Activated CD8-positive, alpha-beta memory T cell treated with anti-CD3 and anti-CD28 coated beads, Interleukin-2, amount 10 ng/mL, durations not matched to agents 7 days and 5 days (primary cell): ENCODE data around the gene DNHD1. TPM values are rescaled to one million over a fixed set of nuclear protein-coding genes. Genes with fewer than 3 reads are reported as not detected.

Source experiments
- ATAC-seq: fragments of 150-1000 bp; cut with Tn5 transposase; one replicate; pipeline ENCODE4 v1.10.0; 2021; ENCODE audit warnings: moderate library complexity
- CTCF ChIA-PET: fragments of 350-600 bp; sonication (Branson Sonifier 250); formaldehyde crosslinking; loops from one replicate; lab custom pipeline; 2021; ENCODE audit warnings: antibody characterized with exemption; lab: Charles Lee
- DNase-seq: peaks from one replicate; pipeline ENCODE4 v3.0.0-alpha.2; 2020
- H3K27ac Mint-ChIP-seq: one replicate; pipeline ENCODE4 v1.8.0; 2021; ENCODE audit warnings: mild to moderate bottlenecking, mixed read lengths
- H3K27me3 Mint-ChIP-seq: one replicate; pipeline ENCODE4 v1.8.0; 2021; ENCODE audit warnings: mixed read lengths
- H3K36me3 Mint-ChIP-seq: one replicate; pipeline ENCODE4 v1.8.0; 2021; ENCODE audit warnings: mild to moderate bottlenecking, mixed read lengths
- H3K4me1 Mint-ChIP-seq: one replicate; pipeline ENCODE4 v1.8.0; 2021; ENCODE audit warnings: mixed read lengths
- H3K4me3 Mint-ChIP-seq: one replicate; pipeline ENCODE4 v1.8.0; 2021; ENCODE audit warnings: mild to moderate bottlenecking, moderate library complexity, mixed read lengths
- H3K9me3 Mint-ChIP-seq: one replicate; pipeline ENCODE4 v1.8.0; 2022; ENCODE audit warnings: low read depth, mixed read lengths
- total RNA-seq, 2 experiments: library from RNA; stranded (reverse); gene quantifications; one replicate each; pipeline ENCODE4 v1.2.3, GENCODE V29; 2021

The DNHD1 gene
- total RNA-seq, 2 experiments from 2014 or later: 17.4 to 25.3 TPM

GRCh38 chr11:6563121-6563619 lies 66.1 kb downstream of the DNHD1 start:
- no peaks in the 10 kb centered on the region for H3K9me3 Mint-ChIP-seq
- H3K4me1 Mint-ChIP-seq: no peaks in the 10 kb centered on the region
- no peak overlapping the region for H3K27ac Mint-ChIP-seq
- ATAC-seq: no peak
- H3K36me3 Mint-ChIP-seq: no peaks in the 10 kb centered on the region
- no peak for DNase-seq
- H3K27me3 Mint-ChIP-seq: no peaks in the 10 kb centered on the region
- CTCF ChIA-PET: interaction anchor here (1.2 to 3.1 kb wide), 2 partner anchors 14 to 32 kb away, joined by 3 to 10 read pairs; no protein-coding TSS in a partner anchor
- no peak overlapping the region for H3K4me3 Mint-ChIP-seq

GRCh38 chr11:6563667-6564066 lies 66.6 kb downstream of the DNHD1 start:
- ATAC-seq (no peak), DNase-seq (no peak)
- Mint-ChIP-seq H3K4me3 (no peak overlapping the region), H3K9me3 (no peaks in the 10 kb centered on the region), H3K36me3 (no peaks in the 10 kb centered on the region), H3K27me3 (no peaks in the 10 kb centered on the region), H3K27ac (no peak overlapping the region), H3K4me1 (no peaks in the 10 kb centered on the region)
- CTCF ChIA-PET: interaction anchor here (1.2 kb wide), 1 partner anchor 15 kb away, joined by 3 read pairs; no protein-coding TSS in a partner anchor

- H3K27me3 Mint-ChIP-seq: no peaks in the 10 kb centered on the region
- ATAC-seq (no peak), DNase-seq (no peak)
- H3K9me3 Mint-ChIP-seq: no peaks in the 10 kb centered on the region
- no peaks in the 10 kb centered on the region for H3K36me3 Mint-ChIP-seq
- CTCF ChIA-PET: no interaction called here
- H3K27ac Mint-ChIP-seq: no peak overlapping the region
- no peak overlapping the region for H3K4me3 Mint-ChIP-seq
- H3K4me1 Mint-ChIP-seq: no peaks in the 10 kb centered on the region
Observed at GRCh38 chr11:6565325-6565724, 68.2 kb downstream of the DNHD1 start.

- H3K36me3 Mint-ChIP-seq: no peaks in the 10 kb centered on the region
- no peaks in the 10 kb centered on the region for H3K27me3 Mint-ChIP-seq
- DNase-seq (no peak), ATAC-seq (no peak)
- no peaks in the 10 kb centered on the region for H3K9me3 Mint-ChIP-seq
- no peaks in the 10 kb centered on the region for H3K4me1 Mint-ChIP-seq
- no peak overlapping the region for H3K4me3 Mint-ChIP-seq
- CTCF ChIA-PET: no interaction called here
- no peak overlapping the region for H3K27ac Mint-ChIP-seq
Observed at GRCh38 chr11:6565988-6566703, 69.1 kb downstream of the DNHD1 start.

GRCh38 chr11:6566704-6567370 lies 69.8 kb downstream of the DNHD1 start:
- no peaks in the 10 kb centered on the region for H3K9me3 Mint-ChIP-seq
- no peak overlapping the region for H3K27ac Mint-ChIP-seq
- no peak overlapping the region for H3K4me3 Mint-ChIP-seq
- ATAC-seq (no peak), DNase-seq (no peak)
- peaks cover 2% of the 10 kb centered on the region for H3K36me3 Mint-ChIP-seq
- no peaks in the 10 kb centered on the region for H3K4me1 Mint-ChIP-seq
- no peaks in the 10 kb centered on the region for H3K27me3 Mint-ChIP-seq
- CTCF ChIA-PET: no interaction called here

- CTCF ChIA-PET: no interaction called here
- ATAC-seq: no peak
- DNase-seq: no peak
- H3K4me3 Mint-ChIP-seq: no peak overlapping the region
- H3K27ac Mint-ChIP-seq: no peak overlapping the region
- H3K36me3 Mint-ChIP-seq: peaks cover 2% of the 10 kb centered on the region
- H3K9me3 Mint-ChIP-seq: no peaks in the 10 kb centered on the region
- H3K4me1 Mint-ChIP-seq: no peaks in the 10 kb centered on the region
- no peaks in the 10 kb centered on the region for H3K27me3 Mint-ChIP-seq
Observed at GRCh38 chr11:6567371-6567745, 70.3 kb downstream of the DNHD1 start.

- DNase-seq: no peak
- no peaks in the 10 kb centered on the region for H3K27me3 Mint-ChIP-seq
- CTCF ChIA-PET: interaction anchor here (1.1 kb wide), 1 partner anchor 127 kb away, joined by 3 read pairs; no protein-coding TSS in a partner anchor
- H3K27ac Mint-ChIP-seq: no peak overlapping the region
- H3K9me3 Mint-ChIP-seq: no peaks in the 10 kb centered on the region
- no peak for ATAC-seq
- H3K4me1 Mint-ChIP-seq: no peaks in the 10 kb centered on the region
- no peak overlapping the region for H3K4me3 Mint-ChIP-seq
- peaks cover 4% of the 10 kb centered on the region for H3K36me3 Mint-ChIP-seq
Observed at GRCh38 chr11:6568191-6568918, 71.3 kb downstream of the DNHD1 start.

- H3K27ac Mint-ChIP-seq: no peak overlapping the region
Observed at GRCh38 chr11:6569706-6570105, 72.6 kb downstream of the DNHD1 start.

GRCh38 chr11:6570691-6571427 lies 73.8 kb downstream of the DNHD1 start:
- no peak for DNase-seq

More at GRCh38 chr11:6569706-6570105, 72.6 kb downstream of the DNHD1 start:
- ATAC-seq (no peak), DNase-seq (no peak)
- peaks cover 7% of the 10 kb centered on the region for H3K36me3 Mint-ChIP-seq
- CTCF ChIA-PET: interaction anchor here (1.8 kb wide), 1 partner anchor 38 kb away, joined by 4 read pairs; no protein-coding TSS in a partner anchor
- H3K4me1 Mint-ChIP-seq: no peaks in the 10 kb centered on the region
- H3K4me3 Mint-ChIP-seq: no peak overlapping the region
- H3K9me3 Mint-ChIP-seq: no peaks in the 10 kb centered on the region
- no peaks in the 10 kb centered on the region for H3K27me3 Mint-ChIP-seq

GRCh38 chr11:6571434-6572008 lies 74.4 kb downstream of the DNHD1 start:
- Mint-ChIP-seq H3K9me3 (no peaks in the 10 kb centered on the region), H3K36me3 (peaks cover 10% of the 10 kb centered on the region), H3K27me3 (no peaks in the 10 kb centered on the region), H3K4me3 (no peak overlapping the region), H3K27ac (no peak overlapping the region), H3K4me1 (peaks cover 5% of the 10 kb centered on the region)
- DNase-seq: no peak
- no peak for ATAC-seq
- CTCF ChIA-PET: interaction anchor here (1.8 kb wide), 1 partner anchor 40 kb away, joined by 4 read pairs; no protein-coding TSS in a partner anchor

More at GRCh38 chr11:6570691-6571427, 73.8 kb downstream of the DNHD1 start:
- Mint-ChIP-seq H3K36me3 (peaks cover 10% of the 10 kb centered on the region), H3K27ac (no peak overlapping the region), H3K9me3 (no peaks in the 10 kb centered on the region), H3K27me3 (no peaks in the 10 kb centered on the region), H3K4me1 (peaks cover 5% of the 10 kb centered on the region), H3K4me3 (no peak overlapping the region)
- CTCF ChIA-PET: interaction anchor here (1.8 kb wide), 1 partner anchor 39 kb away, joined by 4 read pairs; no protein-coding TSS in a partner anchor
- ATAC-seq: no peak

GRCh38 chr11:6572215-6572614 lies 75.1 kb downstream of the DNHD1 start:
- Mint-ChIP-seq H3K27me3 (no peaks in the 10 kb centered on the region), H3K4me3 (no peak overlapping the region), H3K27ac (no peak overlapping the region), H3K36me3 (peaks cover 10% of the 10 kb centered on the region), H3K4me1 (peaks cover 5% of the 10 kb centered on the region), H3K9me3 (no peaks in the 10 kb centered on the region)
- no peak for ATAC-seq
- CTCF ChIA-PET: no interaction called here
- DNase-seq: no peak
